CD4-positive, alpha-beta memory T cell (primary cell): ENCODE data around the gene PODNL1. TPM values are rescaled to one million over a fixed set of nuclear protein-coding genes. Genes with fewer than 3 reads are reported as not detected.
"Not testable (repeated sequence)": the region's sequence is repeated elsewhere in the genome, so short reads cannot be mapped to it uniquely, and the experiment has no call there.

Source experiments
- CTCF ChIA-PET: fragments of 350-600 bp; sonication (Branson Sonifier 250); formaldehyde crosslinking; loops from one replicate; lab custom pipeline; 2021; ENCODE audit warnings: inconsistent platforms; ENCODE audit not compliant: partially characterized antibody; lab: Charles Lee
- POLR2A ChIA-PET: fragments of 350-600 bp; sonication (Branson Sonifier 250); formaldehyde crosslinking; loops from one replicate; lab custom pipeline; 2021; ENCODE audit not compliant: partially characterized antibody; lab: Charles Lee
- DNase-seq, 5 donors: peaks; one replicate each; pipeline versions ENCODE4 v3.0.0 to v3.0.0-alpha.2; 2020 to 2022; ENCODE audit warnings: mixed read lengths in 1 of 5
- H3K27ac ChIP-seq: one replicate; pipeline ENCODE4 v1.7.0; 2013; ENCODE audit warnings: low read depth, low read length
- H3K27me3 ChIP-seq: 2 replicates; pipeline ENCODE4 v1.7.0; 2013; ENCODE audit warnings: mild to moderate bottlenecking, low read length, moderate library complexity; ENCODE audit not compliant: insufficient read depth
- H3K36me3 ChIP-seq: 2 replicates; pipeline ENCODE4 v1.7.0; 2013; ENCODE audit warnings: mild to moderate bottlenecking, low read length, moderate library complexity; ENCODE audit not compliant: insufficient read depth
- H3K4me1 ChIP-seq: 2 replicates; pipeline ENCODE4 v1.7.0; 2013; ENCODE audit warnings: mild to moderate bottlenecking, low read length, moderate library complexity; ENCODE audit not compliant: insufficient read depth
- H3K4me3 ChIP-seq, 2 donors: one replicate each; pipeline ENCODE4 v1.7.0; 2013; ENCODE audit warnings: low read length in 2 of 2, mild to moderate bottlenecking in 1 of 2
- H3K9me3 ChIP-seq, 2 donors: one replicate each; pipeline ENCODE4 v1.7.0; 2013; ENCODE audit warnings: low read length in 2 of 2, control low read depth in 1 of 2; ENCODE audit not compliant: control insufficient read depth in 1 of 2
- H3K27ac Mint-ChIP-seq, 7 donors: one replicate each; pipeline ENCODE4 v1.8.0; 2020 to 2021; ENCODE audit warnings: mixed read lengths in 7 of 7, mild to moderate bottlenecking in 6 of 7, inconsistent platforms in 3 of 7, moderate library complexity in 3 of 7
- H3K27me3 Mint-ChIP-seq, 2 donors: one replicate each; pipeline ENCODE4 v1.8.0; 2020 to 2021; ENCODE audit warnings: mixed read lengths in 2 of 2
- H3K36me3 Mint-ChIP-seq, 2 donors: one replicate each; pipeline ENCODE4 v1.8.0; 2020 to 2021; ENCODE audit warnings: mixed read lengths in 2 of 2, inconsistent platforms in 1 of 2, mild to moderate bottlenecking in 1 of 2
- H3K4me1 Mint-ChIP-seq, 4 donors: one replicate each; pipeline ENCODE4 v1.8.0; 2020 to 2021; ENCODE audit warnings: mixed read lengths in 4 of 4, mild to moderate bottlenecking in 1 of 4
- H3K4me3 Mint-ChIP-seq, 8 donors: one replicate each; pipeline ENCODE4 v1.8.0; 2020 to 2021; ENCODE audit warnings: mixed read lengths in 8 of 8, mild to moderate bottlenecking in 7 of 8, moderate library complexity in 6 of 8, inconsistent platforms in 3 of 8
- H3K9me3 Mint-ChIP-seq, 8 donors: one replicate each; pipeline ENCODE4 v1.8.0; 2020 to 2021; ENCODE audit warnings: mixed read lengths in 8 of 8, mild to moderate bottlenecking in 5 of 8, inconsistent platforms in 3 of 8, moderate library complexity in 1 of 8
- intact Hi-C: fragments of 100-400 bp; cut with micrococcal nuclease; formaldehyde crosslinking; loops from one replicate; pipeline ENCODE4 v1.15.1; 2023
- polyA plus RNA-seq, 2 donors: library from polyadenylated mRNA; unstranded; fragments of 300-500 nt; fragmentation: Illumina TruSeq; gene quantifications; one replicate each; pipeline ENCODE4 v1.2.3, GENCODE V29; 2021
- total RNA-seq, 2 experiments: library from RNA; stranded (reverse); gene quantifications; one replicate each; pipeline ENCODE4 v1.2.3, GENCODE V29; 2021

Gene PODNL1
- total and polyA plus RNA-seq, 4 experiments from 2014 or later: not detected

DNA sequence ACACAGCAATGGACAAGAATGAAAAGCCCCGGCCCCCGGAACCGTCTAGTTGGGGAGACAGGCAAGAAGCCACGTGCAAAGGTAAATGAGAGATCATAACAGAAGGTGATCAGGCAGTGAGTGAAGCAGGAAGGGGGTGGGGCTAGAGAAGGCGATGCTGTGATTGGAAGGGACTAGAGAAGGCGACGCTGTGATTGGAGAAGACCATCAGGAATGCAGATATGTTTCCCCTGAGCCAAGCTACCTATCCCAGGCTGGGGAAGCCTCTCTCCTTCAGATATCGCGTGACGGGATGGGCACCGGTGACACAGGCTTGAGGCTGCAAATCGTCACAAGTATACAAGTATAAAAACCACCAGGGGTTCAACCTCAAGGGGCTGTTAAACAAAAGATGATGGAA lies 35.9 kb upstream of the PODNL1 start:
- no peaks in the 10 kb centered on the region for H3K27me3 ChIP-seq

DNA sequence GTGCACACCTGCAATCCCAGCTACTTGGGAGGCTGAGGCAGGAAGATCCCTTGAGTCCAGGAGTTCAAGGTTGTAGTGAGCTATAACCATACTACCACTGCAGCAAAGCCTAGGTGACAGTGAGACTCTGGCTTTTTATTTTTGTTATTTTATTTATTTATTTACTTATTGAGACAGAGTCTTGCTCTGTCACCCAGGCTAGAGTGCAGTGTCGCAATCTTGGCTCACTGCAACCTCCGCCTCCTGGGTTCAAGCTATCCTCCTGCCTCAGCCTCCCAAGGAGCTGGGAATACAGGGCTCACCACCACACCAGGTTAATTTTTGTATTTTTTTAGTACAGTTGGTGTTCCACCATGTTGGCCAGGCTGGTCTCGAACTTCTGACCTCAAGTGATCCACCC lies 35.3 kb upstream of the PODNL1 start:
- H3K27me3 Mint-ChIP-seq, intact Hi-C loops, H3K4me3 ChIP-seq, H3K27ac ChIP-seq, H3K27me3 ChIP-seq, H3K9me3 ChIP-seq, DNase-seq, H3K4me1 ChIP-seq, H3K9me3 Mint-ChIP-seq, H3K36me3 ChIP-seq, H3K4me3 Mint-ChIP-seq: not testable (repeated sequence)
- CTCF ChIA-PET: interaction anchor here (1.1 kb wide), 1 partner anchor 76 kb away, joined by 3 read pairs; no protein-coding TSS in a partner anchor
- peaks cover 6 to 24% (median 14%) of the 10 kb centered on the region in 4 donors for H3K4me1 Mint-ChIP-seq
- H3K27ac Mint-ChIP-seq: peak overlapping the region in 1 of 7 donors; percentile 83
- POLR2A ChIA-PET: interaction anchor here (1.1 kb wide), 1 partner anchor 29 kb away, joined by 4 read pairs; no protein-coding TSS in a partner anchor
- peaks cover 15 to 47% of the 10 kb centered on the region in 2 donors for H3K36me3 Mint-ChIP-seq

More for the DNA sequence above, 35.9 kb upstream of the PODNL1 start:
- Mint-ChIP-seq H3K4me1 (peaks cover 6 to 24% (median 14%) of the 10 kb centered on the region in 4 donors), H3K27me3 (no peaks in the 10 kb centered on the region), H3K4me3 (peak overlapping the region in 3 of 8 donors; percentile 0 to 24 (median 11)), H3K9me3 (peaks cover 0 to 3% (median 0%) of the 10 kb centered on the region in 8 donors), H3K27ac (peak overlapping the region in 5 of 7 donors; percentile 9 to 88 (median 62)), H3K36me3 (peaks cover 12 to 42% of the 10 kb centered on the region in 2 donors)
- H3K4me3 ChIP-seq: no peak overlapping the region
- no peaks in the 10 kb centered on the region for H3K9me3 ChIP-seq
- peaks cover 7% of the 10 kb centered on the region for H3K4me1 ChIP-seq
- H3K27ac ChIP-seq: no peak overlapping the region
- H3K36me3 ChIP-seq: no peaks in the 10 kb centered on the region
- DNase-seq: peak in 4 of 5 donors; percentile 25 to 43 (median 33)
- POLR2A ChIA-PET: no interaction called here
- intact Hi-C loops: loop anchor here (1.0 kb wide), 1 partner anchor 12 kb away; no protein-coding TSS in a partner anchor
- CTCF ChIA-PET: interaction anchor here (1.1 kb wide), 1 partner anchor 76 kb away, joined by 3 read pairs; no protein-coding TSS in a partner anchor

GRCh38 chr19:13972368-13973155 lies 34.3 kb upstream of the PODNL1 start:
- Histone ChIP-seq H3K4me3 (no peak overlapping the region), H3K27ac (no peak overlapping the region), H3K9me3 (no peaks in the 10 kb centered on the region), H3K27me3 (no peaks in the 10 kb centered on the region), H3K36me3 (peaks cover 4% of the 10 kb centered on the region), H3K4me1 (peaks cover 7% of the 10 kb centered on the region)
- Mint-ChIP-seq H3K9me3 (peaks cover 0 to 3% (median 0%) of the 10 kb centered on the region in 8 donors), H3K4me3 (no peak overlapping the region), H3K36me3 (peaks cover 15 to 47% of the 10 kb centered on the region in 2 donors), H3K27ac (peak overlapping the region in 1 of 7 donors; percentile 48), H3K4me1 (peaks cover 6 to 20% (median 12%) of the 10 kb centered on the region in 4 donors), H3K27me3 (no peaks in the 10 kb centered on the region)
- no peak for DNase-seq
- intact Hi-C loops: no loop called here
- POLR2A ChIA-PET: interaction anchor here (1.1 kb wide), 1 partner anchor 30 kb away, joined by 4 read pairs; no protein-coding TSS in a partner anchor
- CTCF ChIA-PET: interaction anchor here (0.5 to 0.7 kb wide), 2 partner anchors 75 to 565 kb away, joined by 3 to 4 read pairs; no protein-coding TSS in a partner anchor

DNA sequence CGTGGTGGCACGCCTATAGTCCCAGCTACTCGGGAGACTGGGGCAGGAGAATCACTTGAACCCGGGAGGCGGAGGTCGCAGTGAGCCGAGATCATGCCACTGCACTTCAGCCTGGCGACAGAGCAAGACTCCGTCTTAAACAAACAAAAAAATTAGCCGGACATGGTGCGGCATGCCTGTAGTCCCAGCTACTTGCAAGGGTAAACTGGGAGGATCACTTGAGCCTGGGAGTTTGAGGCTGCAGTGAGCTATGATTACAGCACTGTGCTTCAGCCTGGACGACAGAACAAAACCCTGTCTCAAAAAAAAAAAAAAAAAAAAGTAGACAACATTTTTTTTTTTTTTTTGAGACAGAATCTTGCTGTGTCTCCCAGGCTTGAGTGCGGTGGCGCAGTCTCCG lies 33.7 kb upstream of the PODNL1 start:
- H3K27me3 ChIP-seq, H3K4me3 Mint-ChIP-seq, H3K9me3 Mint-ChIP-seq, H3K27me3 Mint-ChIP-seq, H3K27ac ChIP-seq, intact Hi-C loops, H3K27ac Mint-ChIP-seq, H3K36me3 ChIP-seq, H3K9me3 ChIP-seq, DNase-seq, H3K4me1 ChIP-seq, H3K4me3 ChIP-seq: not testable (repeated sequence)
- peaks cover 6 to 20% (median 12%) of the 10 kb centered on the region in 4 donors for H3K4me1 Mint-ChIP-seq
- H3K36me3 Mint-ChIP-seq: peaks cover 15 to 47% of the 10 kb centered on the region in 2 donors
- ChIA-PET CTCF (interaction anchor here (0.7 to 1.3 kb wide), 2 partner anchors 76 to 566 kb away, joined by 3 to 4 read pairs; no protein-coding TSS in a partner anchor), POLR2A (interaction anchor here (1.2 kb wide), 1 partner anchor 60 kb away, joined by 3 read pairs; the partner anchor contains the start of gene IL27RA)

DNA sequence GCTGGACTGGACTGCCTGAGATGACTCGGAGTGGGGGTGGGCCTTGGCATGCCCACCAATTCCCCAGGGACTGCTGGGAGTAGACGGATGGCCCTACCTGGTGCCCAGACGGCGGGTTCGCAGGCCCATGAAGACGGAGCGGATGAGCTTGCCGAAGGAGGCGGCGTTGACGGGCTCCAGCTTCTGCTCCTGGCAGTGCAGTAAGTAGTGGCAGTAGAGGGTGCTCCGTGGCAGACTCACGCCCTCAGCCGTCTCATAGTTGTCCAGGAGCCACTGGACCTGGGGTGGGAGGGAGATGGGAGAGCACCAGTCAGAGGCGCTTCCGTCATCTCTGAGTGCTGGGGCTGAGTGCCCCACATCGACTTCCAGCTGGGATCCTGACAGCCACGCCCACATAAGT lies 31.7 kb upstream of the PODNL1 start:
- Histone ChIP-seq H3K4me3 (no peak overlapping the region), H3K27ac (no peak overlapping the region), H3K4me1 (peaks cover 7% of the 10 kb centered on the region), H3K9me3 (no peaks in the 10 kb centered on the region), H3K27me3 (no peaks in the 10 kb centered on the region), H3K36me3 (peaks cover 8% of the 10 kb centered on the region)
- CTCF ChIA-PET: no interaction called here
- no peak overlapping the region for H3K4me3 Mint-ChIP-seq
- peaks cover 13 to 38% of the 10 kb centered on the region in 2 donors for H3K36me3 Mint-ChIP-seq
- H3K4me1 Mint-ChIP-seq: peaks cover 6 to 9% (median 8%) of the 10 kb centered on the region in 4 donors
- POLR2A ChIA-PET: interaction anchor here (0.7 to 1.4 kb wide), 4 partner anchors 8 to 62 kb away, joined by 3 to 5 read pairs (median 4); partner anchors contain the start of genes DCAF15, IL27RA and RFX1
- intact Hi-C loops: no loop called here
- no peak overlapping the region for H3K27ac Mint-ChIP-seq
- DNase-seq: no peak
- no peaks in the 10 kb centered on the region for H3K27me3 Mint-ChIP-seq
- peaks cover 0 to 2% (median 0%) of the 10 kb centered on the region in 8 donors for H3K9me3 Mint-ChIP-seq

DNA sequence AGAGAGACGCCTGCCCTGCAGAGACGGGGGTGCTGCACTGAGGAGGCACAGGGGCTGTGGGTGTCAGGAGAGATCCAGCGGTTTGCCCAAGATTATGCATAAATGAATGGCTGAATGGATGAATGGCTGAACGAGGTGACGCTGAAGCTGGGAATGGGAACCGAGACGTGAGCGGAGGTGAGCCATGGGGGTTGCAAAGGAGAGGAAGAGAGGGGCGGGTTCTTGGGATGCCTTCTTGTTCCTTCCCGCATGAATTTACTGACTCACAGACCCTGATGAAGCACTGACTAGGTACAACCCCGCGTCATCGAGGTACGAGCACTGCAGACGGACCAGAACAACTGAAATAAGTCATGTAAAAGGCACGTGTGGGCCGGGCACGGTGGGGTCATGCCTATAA lies 30.8 kb upstream of the PODNL1 start:
- CTCF ChIA-PET: no interaction called here
- Histone ChIP-seq H3K4me3 (no peak overlapping the region), H3K4me1 (peaks cover 3% of the 10 kb centered on the region), H3K36me3 (peaks cover 8% of the 10 kb centered on the region), H3K27ac (no peak overlapping the region), H3K9me3 (no peaks in the 10 kb centered on the region), H3K27me3 (no peaks in the 10 kb centered on the region)
- H3K9me3 Mint-ChIP-seq: peaks cover 0 to 2% (median 0%) of the 10 kb centered on the region in 8 donors
- H3K36me3 Mint-ChIP-seq: peaks cover 12 to 41% of the 10 kb centered on the region in 2 donors
- peak overlapping the region in 1 of 7 donors; percentile 50 for H3K27ac Mint-ChIP-seq
- peak overlapping the region in 1 of 8 donors; percentile 3 for H3K4me3 Mint-ChIP-seq
- H3K27me3 Mint-ChIP-seq: no peaks in the 10 kb centered on the region
- POLR2A ChIA-PET: interaction anchor here (1.2 kb wide), 1 partner anchor 17 kb away, joined by 3 read pairs; the partner anchor contains the start of gene DCAF15
- intact Hi-C loops: no loop called here
- no peak for DNase-seq
- H3K4me1 Mint-ChIP-seq: peaks cover 1 to 3% (median 2%) of the 10 kb centered on the region in 4 donors
